ENCODE results near the gene LYPLAL1.
"Not testable (repeated sequence)": the region's sequence is repeated elsewhere in the genome, so short reads cannot be mapped to it uniquely, and the experiment has no call there.

LYPLAL1 gene

GRCh38 chr1:219220945-219221344, 47.3 kb downstream of the LYPLAL1 start:
- no peak for DNase-seq

GRCh38 chr1:219223496-219223895, 49.8 kb downstream of the LYPLAL1 start:
- DNase-seq = no peak

GRCh38 chr1:219226196-219226595, 52.5 kb downstream of the LYPLAL1 start:
- no peak for DNase-seq

GRCh38 chr1:219227360-219228057, 53.8 kb downstream of the LYPLAL1 start:
- DNase-seq = no peak

GRCh38 chr1:219228058-219228419, 54.4 kb downstream of the LYPLAL1 start:
- no peak for DNase-seq

GRCh38 chr1:219232890-219233289, 59.2 kb downstream of the LYPLAL1 start:
- DNase-seq = no peak

- no peak for DNase-seq
Measured at GRCh38 chr1:219235903-219236481, 62.3 kb downstream of the LYPLAL1 start.

- no peak for DNase-seq
Measured at GRCh38 chr1:219236933-219237610, 63.4 kb downstream of the LYPLAL1 start.

GRCh38 chr1:219239518-219239917, 65.8 kb downstream of the LYPLAL1 start:
- no peak for DNase-seq

- DNase-seq = no peak
Measured at GRCh38 chr1:219244864-219245263, 71.2 kb downstream of the LYPLAL1 start.

GRCh38 chr1:219247441-219247840, 73.8 kb downstream of the LYPLAL1 start:
- DNase-seq = no peak

GRCh38 chr1:219250468-219250867, 76.8 kb downstream of the LYPLAL1 start:
- DNase-seq = not testable (repeated sequence)

GRCh38 chr1:219257751-219258150, 84.1 kb downstream of the LYPLAL1 start:
- no peak for DNase-seq

GRCh38 chr1:219261454-219261853, 87.8 kb downstream of the LYPLAL1 start:
- DNase-seq = no peak
